Breast epithelium (tissue), 3 donors: ENCODE measurements around the gene RPS18.

Experiments used
- POLR2A ChIP-seq: fragments of 450-650 bp; IDR thresholded peaks from one replicate; pipeline ENCODE4 v1.6.1; 2016; ENCODE audit warnings: antibody characterized with exemption, mild to moderate bottlenecking, moderate library complexity
- POLR2AphosphoS5 ChIP-seq, 3 donors: sonication (generic); formaldehyde crosslinking; IDR thresholded peaks; one replicate each; pipeline ENCODE4 v1.6.1; 2017; ENCODE audit warnings: antibody characterized with exemption in 3 of 3
- TF ChIP-seq, protein P1 (sequence below), 3 donors: fragments of 450-650 bp; IDR thresholded peaks; one replicate each; pipeline ENCODE4 v1.5.1; 2016 to 2017; ENCODE audit warnings: antibody characterized with exemption in 3 of 3, mild to moderate bottlenecking in 3 of 3, moderate library complexity in 3 of 3

DNA sequence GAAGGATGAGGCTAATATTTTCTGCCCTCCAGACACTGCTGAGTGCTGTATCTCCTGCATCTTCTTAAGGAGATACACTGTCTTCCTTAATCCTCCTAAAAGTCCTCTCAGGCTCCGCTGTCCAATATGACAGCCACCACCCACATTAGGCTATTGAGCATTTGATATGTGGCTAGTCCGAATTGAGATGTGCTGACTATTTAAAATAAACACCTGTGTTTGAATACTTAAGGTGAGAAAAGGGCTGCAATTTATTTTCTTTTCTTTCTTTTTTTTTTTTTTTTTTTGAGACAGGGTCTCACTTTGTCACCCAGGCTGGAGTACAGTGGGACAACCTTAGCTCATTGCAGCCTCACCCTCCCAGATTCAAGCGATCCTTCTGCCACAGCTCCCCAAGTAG, 30.0 kb downstream of the RPS18 start:
- TF ChIP-seq, protein P1, sequence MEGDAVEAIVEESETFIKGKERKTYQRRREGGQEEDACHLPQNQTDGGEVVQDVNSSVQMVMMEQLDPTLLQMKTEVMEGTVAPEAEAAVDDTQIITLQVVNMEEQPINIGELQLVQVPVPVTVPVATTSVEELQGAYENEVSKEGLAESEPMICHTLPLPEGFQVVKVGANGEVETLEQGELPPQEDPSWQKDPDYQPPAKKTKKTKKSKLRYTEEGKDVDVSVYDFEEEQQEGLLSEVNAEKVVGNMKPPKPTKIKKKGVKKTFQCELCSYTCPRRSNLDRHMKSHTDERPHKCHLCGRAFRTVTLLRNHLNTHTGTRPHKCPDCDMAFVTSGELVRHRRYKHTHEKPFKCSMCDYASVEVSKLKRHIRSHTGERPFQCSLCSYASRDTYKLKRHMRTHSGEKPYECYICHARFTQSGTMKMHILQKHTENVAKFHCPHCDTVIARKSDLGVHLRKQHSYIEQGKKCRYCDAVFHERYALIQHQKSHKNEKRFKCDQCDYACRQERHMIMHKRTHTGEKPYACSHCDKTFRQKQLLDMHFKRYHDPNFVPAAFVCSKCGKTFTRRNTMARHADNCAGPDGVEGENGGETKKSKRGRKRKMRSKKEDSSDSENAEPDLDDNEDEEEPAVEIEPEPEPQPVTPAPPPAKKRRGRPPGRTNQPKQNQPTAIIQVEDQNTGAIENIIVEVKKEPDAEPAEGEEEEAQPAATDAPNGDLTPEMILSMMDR (IDR thresholded peaks at IDR 0.05), result no peak
- TF ChIP-seq POLR2A (no peak), POLR2AphosphoS5 (IDR thresholded peaks at IDR 0.05) (no peak)
